HL-60 (cell line): ENCODE measurements around the gene TMPRSS15.

Source experiments
- DNase-seq, 2 experiments: peaks; one replicate each; pipeline ENCODE4 v3.0.0-alpha.2; 2010 to 2020; ENCODE audit warnings: low read depth in 1 of 2, low spot score in 1 of 2
- H3K27ac ChIP-seq: fragments of 250-450 bp; sonication (Bioruptor Pico); replicated peaks from 2 replicates; pipeline ENCODE4 v1.5.1; 2020; ENCODE audit warnings: mild to moderate bottlenecking, moderate library complexity
- H3K27me3 ChIP-seq: fragments of 250-450 bp; sonication (Bioruptor Pico); 2 replicates; pipeline ENCODE4 v1.5.1; 2021; ENCODE audit warnings: mild to moderate bottlenecking, moderate library complexity; ENCODE audit not compliant: insufficient read depth, poor library complexity, severe bottlenecking
- H3K4me3 ChIP-seq: replicated peaks from 2 replicates; pipeline ENCODE4 v1.5.1; 2011; ENCODE audit warnings: mild to moderate bottlenecking, control low read depth, low read length; ENCODE audit not compliant: insufficient read depth
- GABPA ChIP-seq: IDR thresholded peaks from 2 replicates; pipeline ENCODE4 v1.6.1; 2012; ENCODE audit warnings: low read depth
- POLR2AphosphoS5 ChIP-seq: IDR thresholded peaks from 2 replicates; pipeline ENCODE4 v1.6.1; 2012; ENCODE audit warnings: low read depth
- SPI1 ChIP-seq: IDR thresholded peaks from 2 replicates; pipeline ENCODE4 v1.6.1; 2012; ENCODE audit warnings: low read depth, mild to moderate bottlenecking, borderline replicate concordance
- TF ChIP-seq, protein P1 (sequence below): IDR thresholded peaks from 2 replicates; pipeline ENCODE4 v1.6.1; 2012; ENCODE audit warnings: low read depth; ENCODE audit not compliant: insufficient replicate concordance
- TF ChIP-seq, protein P2 (sequence below): IDR thresholded peaks from one replicate; pipeline ENCODE4 v1.5.1; 2011; ENCODE audit warnings: low read length, control low read depth, inconsistent platforms; ENCODE audit not compliant: insufficient read depth

Gene TMPRSS15

DNA sequence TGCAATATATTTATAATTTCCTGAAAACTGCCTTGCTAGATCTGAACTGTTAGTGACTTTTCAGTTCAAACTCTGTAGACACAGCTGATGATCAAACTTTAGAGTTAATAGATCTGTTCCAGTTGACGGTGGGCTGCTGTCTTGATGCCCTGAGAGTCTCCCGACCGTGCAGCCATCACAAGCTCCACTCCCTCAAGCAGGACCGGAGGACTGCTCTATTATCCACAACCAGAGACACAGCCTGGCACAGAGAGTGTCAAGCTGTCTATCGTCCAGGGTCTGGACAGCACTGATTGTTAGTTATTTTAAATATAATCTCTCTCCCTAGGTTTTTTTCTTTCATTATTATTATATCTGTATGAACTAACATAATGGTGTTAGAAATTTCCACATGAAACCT lies 150.9 kb downstream of the TMPRSS15 start:
- TF ChIP-seq SPI1 (no peak), POLR2AphosphoS5 (no peak), GABPA (no peak)
- TF ChIP-seq, protein P1, sequence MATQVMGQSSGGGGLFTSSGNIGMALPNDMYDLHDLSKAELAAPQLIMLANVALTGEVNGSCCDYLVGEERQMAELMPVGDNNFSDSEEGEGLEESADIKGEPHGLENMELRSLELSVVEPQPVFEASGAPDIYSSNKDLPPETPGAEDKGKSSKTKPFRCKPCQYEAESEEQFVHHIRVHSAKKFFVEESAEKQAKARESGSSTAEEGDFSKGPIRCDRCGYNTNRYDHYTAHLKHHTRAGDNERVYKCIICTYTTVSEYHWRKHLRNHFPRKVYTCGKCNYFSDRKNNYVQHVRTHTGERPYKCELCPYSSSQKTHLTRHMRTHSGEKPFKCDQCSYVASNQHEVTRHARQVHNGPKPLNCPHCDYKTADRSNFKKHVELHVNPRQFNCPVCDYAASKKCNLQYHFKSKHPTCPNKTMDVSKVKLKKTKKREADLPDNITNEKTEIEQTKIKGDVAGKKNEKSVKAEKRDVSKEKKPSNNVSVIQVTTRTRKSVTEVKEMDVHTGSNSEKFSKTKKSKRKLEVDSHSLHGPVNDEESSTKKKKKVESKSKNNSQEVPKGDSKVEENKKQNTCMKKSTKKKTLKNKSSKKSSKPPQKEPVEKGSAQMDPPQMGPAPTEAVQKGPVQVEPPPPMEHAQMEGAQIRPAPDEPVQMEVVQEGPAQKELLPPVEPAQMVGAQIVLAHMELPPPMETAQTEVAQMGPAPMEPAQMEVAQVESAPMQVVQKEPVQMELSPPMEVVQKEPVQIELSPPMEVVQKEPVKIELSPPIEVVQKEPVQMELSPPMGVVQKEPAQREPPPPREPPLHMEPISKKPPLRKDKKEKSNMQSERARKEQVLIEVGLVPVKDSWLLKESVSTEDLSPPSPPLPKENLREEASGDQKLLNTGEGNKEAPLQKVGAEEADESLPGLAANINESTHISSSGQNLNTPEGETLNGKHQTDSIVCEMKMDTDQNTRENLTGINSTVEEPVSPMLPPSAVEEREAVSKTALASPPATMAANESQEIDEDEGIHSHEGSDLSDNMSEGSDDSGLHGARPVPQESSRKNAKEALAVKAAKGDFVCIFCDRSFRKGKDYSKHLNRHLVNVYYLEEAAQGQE, result no peak
- TF ChIP-seq, protein P2, sequence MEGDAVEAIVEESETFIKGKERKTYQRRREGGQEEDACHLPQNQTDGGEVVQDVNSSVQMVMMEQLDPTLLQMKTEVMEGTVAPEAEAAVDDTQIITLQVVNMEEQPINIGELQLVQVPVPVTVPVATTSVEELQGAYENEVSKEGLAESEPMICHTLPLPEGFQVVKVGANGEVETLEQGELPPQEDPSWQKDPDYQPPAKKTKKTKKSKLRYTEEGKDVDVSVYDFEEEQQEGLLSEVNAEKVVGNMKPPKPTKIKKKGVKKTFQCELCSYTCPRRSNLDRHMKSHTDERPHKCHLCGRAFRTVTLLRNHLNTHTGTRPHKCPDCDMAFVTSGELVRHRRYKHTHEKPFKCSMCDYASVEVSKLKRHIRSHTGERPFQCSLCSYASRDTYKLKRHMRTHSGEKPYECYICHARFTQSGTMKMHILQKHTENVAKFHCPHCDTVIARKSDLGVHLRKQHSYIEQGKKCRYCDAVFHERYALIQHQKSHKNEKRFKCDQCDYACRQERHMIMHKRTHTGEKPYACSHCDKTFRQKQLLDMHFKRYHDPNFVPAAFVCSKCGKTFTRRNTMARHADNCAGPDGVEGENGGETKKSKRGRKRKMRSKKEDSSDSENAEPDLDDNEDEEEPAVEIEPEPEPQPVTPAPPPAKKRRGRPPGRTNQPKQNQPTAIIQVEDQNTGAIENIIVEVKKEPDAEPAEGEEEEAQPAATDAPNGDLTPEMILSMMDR, result no peak
- no peak for DNase-seq
- Histone ChIP-seq H3K4me3 (no peak overlapping the region), H3K27me3 (no peaks in the 10 kb centered on the region), H3K27ac (no peak overlapping the region)

DNA sequence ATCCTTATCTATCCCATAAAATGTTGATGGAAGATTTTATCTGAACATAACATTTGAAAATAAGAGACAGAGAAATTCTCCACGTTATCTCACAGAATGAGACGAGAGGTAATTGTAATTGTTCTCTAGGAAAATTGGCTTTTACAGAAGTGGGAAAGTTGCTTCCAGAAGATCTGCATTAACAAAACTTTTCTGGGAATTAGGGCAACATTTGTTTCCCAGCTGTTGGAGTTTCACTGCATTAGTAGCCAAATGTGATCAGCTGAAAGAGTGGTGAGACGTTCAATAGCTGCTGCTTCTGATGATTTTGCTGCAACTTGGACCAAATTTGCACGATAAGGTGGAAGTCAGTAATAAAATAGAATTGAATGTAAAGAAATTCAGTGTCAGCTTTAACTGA lies 151.3 kb downstream of the TMPRSS15 start:
- TF ChIP-seq GABPA (no peak), SPI1 (no peak), POLR2AphosphoS5 (no peak)
- TF ChIP-seq, protein P1, result no peak
- TF ChIP-seq, protein P2, result no peak

DNA sequence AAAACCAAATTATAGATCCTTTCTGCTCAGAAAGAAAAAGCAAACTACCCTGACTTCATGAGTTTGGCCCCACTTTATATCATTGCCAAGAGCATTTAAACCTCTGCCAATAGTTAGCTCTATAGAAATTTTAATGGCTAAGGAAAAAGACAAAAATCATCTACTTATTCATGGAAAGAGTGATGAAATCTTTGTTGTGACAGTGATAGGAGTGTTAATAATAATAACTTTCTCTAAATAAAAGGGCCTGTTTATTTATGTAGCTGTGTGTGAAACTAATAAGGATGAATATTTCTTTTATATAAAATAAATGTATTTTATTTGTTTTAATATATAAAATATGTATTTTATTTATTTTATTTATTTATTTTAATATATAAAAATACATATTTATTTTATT lies 152.5 kb downstream of the TMPRSS15 start:
- no peak for TF ChIP-seq POLR2AphosphoS5
- TF ChIP-seq, protein P1, result no peak
- no peak for TF ChIP-seq SPI1
- no peak for TF ChIP-seq GABPA
- TF ChIP-seq, protein P2, result no peak
- no peaks in the 10 kb centered on the region for H3K27me3 ChIP-seq
- DNase-seq, result no peak
- no peak overlapping the region for H3K27ac ChIP-seq
- H3K4me3 ChIP-seq, result no peak overlapping the region

More for the DNA sequence above, 151.3 kb downstream of the TMPRSS15 start:
- Histone ChIP-seq H3K27me3 (no peaks in the 10 kb centered on the region), H3K4me3 (no peak overlapping the region), H3K27ac (no peak overlapping the region)
- no peak for DNase-seq
